OCI-LY7 (cell line): Measurements from ENCODE around the gene PIRT. TPM values are rescaled to one million over a fixed set of nuclear protein-coding genes. Genes with fewer than 3 reads are reported as not detected.

Source experiments
- BruUV-seq: library from RNA; stranded (reverse); fragments of 400-500 nt; replicated peaks from 2 replicates; lab custom pipeline; 2021; lab: Mats Ljungman, UMichigan
- CTCF ChIA-PET: fragments of 300-600 bp; sonication (Branson Sonifier 250); formaldehyde crosslinking; loops from one replicate; lab custom pipeline; 2022; ENCODE audit warnings: antibody characterized with exemption; ENCODE audit not compliant: unreplicated experiment; lab: Charles Lee
- POLR2A ChIA-PET: fragments of 300-600 bp; sonication (Branson Sonifier 250); formaldehyde crosslinking; loops from one replicate; lab custom pipeline; 2022; ENCODE audit warnings: antibody characterized with exemption; lab: Charles Lee
- DNase-seq: peaks from one replicate; pipeline ENCODE4 v3.0.0-alpha.2; 2015; ENCODE audit warnings: low spot score
- H2AFZ ChIP-seq: fragments of 200-600 bp; sonication (generic), shearing (Covaris generic); 2 replicates; pipeline ENCODE4 v1.6.1; 2014; ENCODE audit warnings: mild to moderate bottlenecking, antibody characterized with exemption, low read length, moderate library complexity
- H3K27ac ChIP-seq: fragments of 200-600 bp; sonication (generic); 2 replicates; pipeline ENCODE4 v1.5.1; 2014; ENCODE audit warnings: mixed run types, low read depth, mild to moderate bottlenecking, moderate library complexity, low read length, inconsistent platforms; ENCODE audit not compliant: poor library complexity, severe bottlenecking
- H3K36me3 ChIP-seq: fragments of 200-600 bp; sonication (generic); 2 replicates; pipeline ENCODE4 v1.6.1; 2014; ENCODE audit warnings: mild to moderate bottlenecking, antibody characterized with exemption, low read length, moderate library complexity, mixed read lengths; ENCODE audit not compliant: insufficient read depth
- H3K4me1 ChIP-seq: fragments of 200-600 bp; sonication (generic); 2 replicates; pipeline ENCODE4 v1.5.1; 2014; ENCODE audit warnings: mild to moderate bottlenecking, low read length; ENCODE audit not compliant: insufficient read depth, poor library complexity, severe bottlenecking
- H3K4me2 ChIP-seq: fragments of 200-600 bp; sonication (generic); 2 replicates; pipeline ENCODE4 v1.6.1; 2014; ENCODE audit warnings: mild to moderate bottlenecking, low read length
- H3K4me3 ChIP-seq: fragments of 200-600 bp; sonication (generic); 2 replicates; pipeline ENCODE4 v1.5.1; 2014; ENCODE audit warnings: mild to moderate bottlenecking, low read depth, low read length; ENCODE audit not compliant: poor library complexity, severe bottlenecking
- H3K79me2 ChIP-seq: fragments of 200-600 bp; sonication (generic); 2 replicates; pipeline ENCODE4 v1.6.1; 2016; ENCODE audit warnings: low read depth, mild to moderate bottlenecking, low read length, moderate library complexity, mixed read lengths; ENCODE audit not compliant: insufficient read depth
- H3K9me2 ChIP-seq: fragments of 200-600 bp; sonication (generic); 2 replicates; pipeline ENCODE4 v1.6.1; 2016; ENCODE audit warnings: mild to moderate bottlenecking, low read length, mixed read lengths; ENCODE audit not compliant: insufficient read depth
- H3K9me3 ChIP-seq: fragments of 200-600 bp; sonication (generic); 2 replicates; pipeline ENCODE4 v1.6.1; 2014; ENCODE audit warnings: mild to moderate bottlenecking, mixed run types, low read length, mixed read lengths
- H4K20me1 ChIP-seq: fragments of 200-600 bp; sonication (generic); 2 replicates; pipeline ENCODE4 v1.6.1; 2014; ENCODE audit warnings: mild to moderate bottlenecking, antibody characterized with exemption, low read length, moderate library complexity, mixed read lengths; ENCODE audit not compliant: insufficient read depth
- CTCF ChIP-seq: fragments of 200-600 bp; sonication (generic); conservative IDR thresholded peaks from 2 replicates; pipeline ENCODE4 v1.5.1; 2014; ENCODE audit warnings: mild to moderate bottlenecking, antibody characterized with exemption, low read length, moderate library complexity, mixed read lengths
- EZH2phosphoT487 ChIP-seq: fragments of 200-600 bp; sonication (generic); IDR thresholded peaks from 2 replicates; pipeline ENCODE4 v1.6.1; 2018; ENCODE audit warnings: low read depth, borderline replicate concordance, mild to moderate bottlenecking, mixed run types, antibody characterized with exemption, low read length, moderate library complexity, mixed read lengths
- intact Hi-C: fragments of 100-400 bp; cut with micrococcal nuclease; formaldehyde crosslinking; loops from one replicate; pipeline ENCODE4 v1.10.0; 2022; ENCODE audit not compliant: unreplicated experiment
- total RNA-seq, 2 experiments: library from RNA; depleted of rRNA in 1 of 2; stranded (reverse); fragments of >200 nt in 1 of 2; shearing (Covaris generic) in 1 of 2; gene quantifications; 2 replicates each; pipeline ENCODE4 v1.2.3, GENCODE V29; 2014 to 2022

PIRT gene
- total RNA-seq, 2 experiments from 2014 or later, result not detected

GRCh38 chr17:10793816-10794215 is 44.1 kb downstream of the PIRT start:
- no peak overlapping the region for H3K4me3 ChIP-seq
- DNase-seq, result no peak
- no peaks in the 10 kb centered on the region for H3K36me3 ChIP-seq
- H3K9me2 ChIP-seq, result no peaks in the 10 kb centered on the region
- no peak overlapping the region for H3K4me2 ChIP-seq
- CTCF ChIA-PET, result no interaction called here
- no peaks in the 10 kb centered on the region for H3K4me1 ChIP-seq
- POLR2A ChIA-PET, result no interaction called here
- intact Hi-C loops, result no loop called here
- H3K79me2 ChIP-seq, result no peaks in the 10 kb centered on the region
- no peak overlapping the region for H3K27ac ChIP-seq
- no peaks in the 10 kb centered on the region for H3K9me3 ChIP-seq
- no peak overlapping the region for H2AFZ ChIP-seq
- no peaks in the 10 kb centered on the region for H4K20me1 ChIP-seq
- no TSS peak for BruUV-seq
- TF ChIP-seq CTCF, result no peak
- TF ChIP-seq EZH2phosphoT487, result no peak

- H2AFZ ChIP-seq, result no peak overlapping the region
- ChIA-PET POLR2A (no interaction called here), CTCF (no interaction called here)
- H3K4me1 ChIP-seq, result no peaks in the 10 kb centered on the region
- no peak for DNase-seq
- H3K79me2 ChIP-seq, result no peaks in the 10 kb centered on the region
- TF ChIP-seq EZH2phosphoT487 (no peak), CTCF (no peak)
- H3K9me2 ChIP-seq, result no peaks in the 10 kb centered on the region
- no peaks in the 10 kb centered on the region for H3K36me3 ChIP-seq
- H3K4me2 ChIP-seq, result no peak overlapping the region
- no TSS peak for BruUV-seq
- no peak overlapping the region for H3K27ac ChIP-seq
- intact Hi-C loops, result no loop called here
- no peaks in the 10 kb centered on the region for H4K20me1 ChIP-seq
- H3K9me3 ChIP-seq, result no peaks in the 10 kb centered on the region
- H3K4me3 ChIP-seq, result no peak overlapping the region
Measured at GRCh38 chr17:10793256-10793655, 44.6 kb downstream of the PIRT start.

- CTCF ChIA-PET, result no interaction called here
- H3K9me3 ChIP-seq, result no peaks in the 10 kb centered on the region
- DNase-seq, result no peak
Measured at GRCh38 chr17:10792151-10792550, 45.7 kb downstream of the PIRT start.

More at GRCh38 chr17:10792151-10792550, 45.7 kb downstream of the PIRT start:
- no TSS peak for BruUV-seq
- intact Hi-C loops, result no loop called here
- Histone ChIP-seq H3K4me1 (no peaks in the 10 kb centered on the region), H4K20me1 (no peaks in the 10 kb centered on the region), H3K36me3 (no peaks in the 10 kb centered on the region), H3K79me2 (no peaks in the 10 kb centered on the region), H3K4me3 (no peak overlapping the region), H3K9me2 (no peaks in the 10 kb centered on the region), H3K27ac (no peak overlapping the region), H2AFZ (no peak overlapping the region), H3K4me2 (no peak overlapping the region)
- POLR2A ChIA-PET, result no interaction called here
- TF ChIP-seq EZH2phosphoT487 (no peak), CTCF (no peak)
